ENCODE measurements around the gene DCTPP1.

GRCh38 chr16:30376461-30376902 is 53.3 kb downstream of the DCTPP1 start:
- TF ChIP-seq JUN (IDR thresholded peaks at IDR 0.05; ENCODE audit: borderline replicate concordance, insufficient read depth, insufficient read length, low read depth) (no peak), POLR2A (IDR thresholded peaks at IDR 0.05; ENCODE audit: low read depth, low read length) (no peak), POLR2AphosphoS5 (IDR thresholded peaks at IDR 0.05; ENCODE audit: insufficient read depth, low read depth, low read length) (no peak), CTCF (IDR thresholded peaks at IDR 0.05; ENCODE audit: extremely low read depth in 1 of 2, insufficient read depth in 1 of 2, low read depth in 1 of 2, low read length in 2 of 2) (no peak), EZH2 (IDR thresholded peaks at IDR 0.05; ENCODE audit: borderline replicate concordance, low read depth, low read length, severe bottlenecking) (no peak)

Measured in endothelial cell of umbilical vein (primary cell).